CD1c-positive myeloid dendritic cell (primary cell): Measurements from ENCODE around the gene DLX4.

Experiments used
- DNase-seq: peaks from one replicate; pipeline ENCODE4 v3.0.0-alpha.2; 2016; ENCODE audit errors: extremely low spot score

Gene DLX4

DNA sequence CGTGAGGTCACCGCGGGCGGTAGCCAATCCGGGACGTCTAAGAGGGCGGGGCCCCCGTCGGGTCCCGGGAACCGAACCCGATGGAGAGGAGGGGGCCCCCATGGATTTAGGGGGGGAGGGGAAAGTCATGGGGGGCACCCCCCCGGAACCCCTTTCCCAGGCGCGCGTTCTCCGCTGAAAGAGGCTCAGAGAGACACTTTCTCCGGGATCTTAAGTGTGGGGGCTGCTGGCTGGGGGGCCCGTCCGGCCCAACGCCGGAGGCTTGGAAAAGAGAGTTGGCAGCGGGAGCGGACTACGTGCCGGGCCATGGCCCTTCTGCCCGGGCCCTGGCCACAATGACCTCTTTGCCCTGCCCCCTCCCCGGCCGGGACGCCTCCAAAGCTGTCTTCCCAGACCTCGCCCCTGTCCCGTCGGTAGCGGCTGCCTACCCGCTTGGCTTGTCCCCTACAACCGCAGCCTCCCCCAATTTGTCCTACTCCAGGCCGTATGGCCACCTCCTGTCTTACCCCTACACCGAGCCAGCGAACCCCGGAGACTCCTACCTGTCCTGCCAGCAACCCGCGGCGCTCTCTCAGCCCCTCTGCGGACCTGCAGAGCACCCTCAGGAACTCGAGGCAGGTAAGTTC is at the start of gene DLX4:
Gene DLX4 (plus strand): TSS at position 57 of the 626 bp plus-strand sequence. CDS start 279 bp downstream, at position 336.
- DNase-seq = no peak

GRCh38 chr17:49920030-49920769 is 48.8 kb upstream of the DLX4 start:
- DNase-seq = no peak

- DNase-seq = no peak
Measured at GRCh38 chr17:49922095-49922494, 46.9 kb upstream of the DLX4 start.

GRCh38 chr17:49924116-49924515 is 44.9 kb upstream of the DLX4 start:
- DNase-seq = no peak

DNA sequence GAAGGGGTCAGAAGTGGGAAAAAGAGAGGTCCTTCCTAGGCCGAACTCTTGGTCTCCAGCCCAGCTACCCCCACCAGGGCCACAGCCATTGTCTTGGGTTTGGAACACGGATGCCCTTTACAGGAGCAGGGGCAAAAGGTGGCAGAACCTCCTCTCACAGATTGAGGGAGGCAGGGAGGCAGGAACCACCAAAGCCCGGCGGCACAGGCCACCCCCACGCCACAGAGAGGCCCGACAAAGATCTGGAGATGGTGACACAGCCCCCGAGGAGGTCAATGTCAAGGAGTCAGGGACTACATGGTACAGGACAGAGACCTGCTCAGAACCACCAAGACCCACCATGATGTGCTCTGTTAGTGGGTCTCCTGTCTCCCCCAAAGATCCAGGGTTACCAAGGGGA is 44.4 kb upstream of the DLX4 start:
- DNase-seq = no peak

- no peak for DNase-seq
Measured at GRCh38 chr17:49925921-49926320, 43.1 kb upstream of the DLX4 start.

- DNase-seq = no peak
Measured at GRCh38 chr17:49926886-49927285, 42.1 kb upstream of the DLX4 start.

GRCh38 chr17:49928126-49928800 is 40.7 kb upstream of the DLX4 start:
- no peak for DNase-seq

GRCh38 chr17:49928837-49929475 is 40.0 kb upstream of the DLX4 start:
- DNase-seq = no peak

GRCh38 chr17:49930880-49931279 is 38.1 kb upstream of the DLX4 start:
- no peak for DNase-seq

DNA sequence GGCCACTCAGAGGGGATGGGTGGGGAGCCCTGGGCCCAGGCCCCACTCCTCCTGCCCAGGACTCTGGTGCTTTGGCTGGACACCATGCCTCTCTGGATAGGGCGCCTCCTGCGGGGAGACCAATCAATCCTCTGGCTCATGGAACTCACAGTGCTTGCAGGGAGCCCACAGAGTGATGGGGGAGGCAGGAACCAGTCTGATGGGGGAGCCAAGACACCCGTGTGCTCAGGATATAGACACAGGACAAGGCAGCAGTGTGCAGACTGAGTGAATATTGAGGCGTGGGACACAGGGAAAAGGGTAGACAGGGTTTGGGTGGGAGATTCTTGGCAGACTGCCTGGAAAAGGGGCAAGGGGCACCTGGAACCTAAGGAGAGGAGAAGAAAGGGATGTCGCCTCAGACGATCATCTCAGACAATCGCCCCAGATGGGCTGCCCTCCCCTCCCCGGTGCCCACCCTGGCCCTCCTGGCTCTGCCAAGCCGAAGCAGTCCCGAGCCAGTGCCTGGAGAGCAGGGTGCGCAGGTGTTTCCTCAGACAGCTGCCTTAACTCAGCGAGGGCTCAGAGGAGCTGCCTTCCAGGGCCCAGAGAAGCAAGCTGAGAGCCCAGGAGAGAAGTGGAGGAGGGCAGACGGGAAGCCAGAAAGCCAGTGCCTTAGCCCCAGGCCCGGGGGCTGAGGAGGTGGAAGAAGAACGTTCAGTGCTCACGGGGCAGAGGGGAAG is 37.4 kb upstream of the DLX4 start:
- no peak for DNase-seq

- DNase-seq = no peak
Measured at GRCh38 chr17:49932138-49932723, 36.8 kb upstream of the DLX4 start.

- DNase-seq = no peak
Measured at GRCh38 chr17:49932901-49933300, 36.1 kb upstream of the DLX4 start.

DNA sequence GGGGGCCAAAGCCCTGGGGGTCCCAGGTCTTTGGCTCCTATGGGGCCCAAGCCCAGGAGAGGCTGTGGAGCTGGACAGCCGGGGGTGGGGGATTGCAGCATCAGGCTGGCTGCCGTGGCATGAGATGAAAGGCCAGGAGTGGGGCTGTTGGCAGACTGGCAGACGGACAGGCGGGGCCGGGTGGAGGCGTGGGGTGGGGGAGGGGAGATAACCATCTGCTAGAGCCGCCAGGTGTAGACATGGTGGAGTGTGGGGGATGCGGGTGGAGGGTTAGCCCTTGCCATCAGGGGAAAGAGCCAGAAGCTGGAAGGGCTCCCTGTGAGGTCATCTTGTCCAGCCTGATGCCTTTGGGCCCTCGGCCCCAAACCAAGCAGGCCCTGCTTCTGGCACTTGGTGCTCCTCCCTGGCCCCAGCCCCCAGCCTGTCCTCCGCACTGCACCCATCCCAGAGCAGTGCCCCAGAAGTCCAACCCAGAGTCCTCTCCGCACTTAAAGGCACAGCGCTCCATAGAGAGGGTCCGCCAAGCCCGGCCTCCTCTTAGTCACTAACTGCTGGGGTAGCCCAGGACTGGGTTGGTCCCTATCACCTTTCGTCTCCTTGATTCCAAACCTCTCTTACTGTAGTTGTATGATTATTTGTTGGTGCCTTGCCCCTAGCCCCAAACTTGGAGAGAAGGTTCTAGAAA is 33.3 kb upstream of the DLX4 start:
- DNase-seq = no peak

DNA sequence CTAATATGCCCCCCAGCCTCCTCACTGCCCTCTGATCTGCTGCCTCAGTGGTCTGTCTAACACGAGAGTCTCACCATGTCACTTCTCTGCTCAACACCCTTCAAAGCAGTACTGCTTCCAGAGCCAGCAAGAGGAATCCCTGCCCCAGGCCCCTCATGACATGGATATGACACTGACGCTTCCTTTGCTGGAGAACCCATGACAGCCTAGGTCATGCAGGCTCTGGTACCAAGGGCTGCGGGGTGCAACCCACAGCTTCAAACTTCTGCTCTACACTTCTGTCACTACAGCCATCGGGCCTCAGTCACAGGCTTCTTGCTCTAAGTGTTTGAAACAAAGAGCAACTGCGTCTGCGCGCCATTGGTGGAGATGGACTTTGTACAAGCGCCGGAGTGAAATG is 32.6 kb upstream of the DLX4 start:
- no peak for DNase-seq

DNA sequence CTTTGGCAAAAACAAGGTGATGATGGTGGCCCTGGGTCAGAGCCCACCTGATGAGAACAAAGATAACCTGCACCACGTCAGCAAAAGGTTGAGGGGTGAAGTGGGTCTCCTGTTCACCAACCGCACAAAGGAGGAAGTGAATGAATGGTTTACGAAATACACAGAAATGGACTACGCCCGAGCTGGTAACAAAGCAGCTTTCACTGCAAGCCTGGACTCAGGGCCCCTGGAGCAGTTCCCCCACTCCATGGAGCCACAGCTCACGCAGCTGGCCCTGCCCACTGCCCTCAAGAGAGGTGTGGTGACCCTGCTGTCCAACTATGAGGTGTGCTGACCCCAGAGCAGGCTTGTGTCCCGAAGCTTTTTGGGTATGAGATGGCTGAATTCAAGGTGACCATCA is 29.7 kb upstream of the DLX4 start:
- DNase-seq = peak; percentile 41

DNA sequence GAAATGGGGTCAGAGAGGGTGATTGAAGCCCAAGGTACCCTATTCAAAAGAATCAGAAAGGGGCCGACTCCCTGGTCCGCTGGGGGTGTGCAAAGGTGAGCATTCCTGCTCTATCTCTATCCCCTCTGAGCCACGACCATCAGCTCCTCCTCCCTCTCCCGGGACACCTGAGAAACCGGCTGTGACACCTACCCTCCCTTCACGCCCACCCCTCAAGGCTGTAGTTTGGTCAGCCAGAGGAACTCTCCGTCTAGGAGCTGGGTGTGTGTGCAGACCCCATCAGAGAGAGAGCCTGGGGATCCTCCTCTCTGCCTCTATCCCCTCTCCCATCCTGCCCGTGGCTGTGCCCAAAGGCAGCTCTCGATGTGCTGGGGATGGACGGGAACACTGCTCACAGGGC is 27.6 kb upstream of the DLX4 start:
- DNase-seq = no peak

GRCh38 chr17:49942947-49943346 is 26.0 kb upstream of the DLX4 start:
- DNase-seq = no peak

DNA sequence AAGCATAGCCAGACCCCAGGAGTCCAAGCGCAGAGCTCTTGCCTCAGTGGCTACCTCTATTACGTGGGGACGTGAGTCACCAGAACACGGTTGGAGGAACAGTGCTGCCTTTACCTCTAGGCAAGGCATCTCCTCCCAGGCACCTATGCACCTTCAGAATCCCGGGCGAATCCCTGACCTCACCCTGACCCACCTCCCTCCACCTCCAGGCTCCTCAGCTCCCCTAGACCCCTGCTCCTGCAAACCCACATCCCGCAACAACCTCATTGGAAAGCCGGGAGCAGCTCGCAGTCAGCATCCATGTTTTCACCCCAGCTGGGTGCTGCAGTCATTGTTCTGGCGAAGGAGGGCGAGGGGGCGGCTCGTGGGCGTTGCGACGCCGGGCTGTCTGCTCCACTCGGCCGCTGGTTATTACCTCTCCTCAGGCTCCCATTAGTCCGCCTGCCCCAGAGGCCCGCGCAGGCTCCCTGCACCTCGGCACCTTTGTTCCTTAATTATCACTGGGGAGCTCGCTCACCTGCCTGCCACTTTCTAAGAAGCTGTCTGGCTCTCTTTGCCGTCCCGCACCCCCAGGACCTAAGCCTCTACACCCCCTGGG is 24.6 kb upstream of the DLX4 start:
- DNase-seq = no peak

DNA sequence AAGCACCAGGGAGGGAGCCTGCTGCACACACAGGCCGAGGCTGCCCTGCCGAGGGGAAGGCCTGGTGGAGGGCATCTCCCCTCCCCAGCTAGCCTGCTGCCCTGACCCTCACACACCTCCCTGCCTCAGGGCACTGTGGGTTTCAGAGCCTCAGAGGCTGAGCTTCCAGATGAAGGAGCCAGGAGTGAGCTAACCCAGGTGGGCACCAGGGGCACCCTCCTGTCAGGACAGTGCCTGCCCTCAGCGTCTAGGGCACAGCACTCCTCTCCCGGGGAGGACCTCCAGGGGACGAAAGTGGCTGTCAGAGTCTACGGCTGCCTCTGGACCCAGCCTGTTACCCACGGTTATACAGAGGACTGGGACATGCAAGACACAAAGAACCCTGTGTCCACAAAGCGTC is 22.8 kb upstream of the DLX4 start:
- DNase-seq = no peak
